Limb (tissue), 2 donors: Measurements from ENCODE around the gene LY6G5B.

Experiments used
- DNase-seq, 2 donors: peaks; one replicate each; pipeline ENCODE4 v3.0.0-alpha.2; 2016; ENCODE audit errors: extremely low spot score in 2 of 2

Gene LY6G5B

GRCh38 chr6:31640612-31641011 is 29.2 kb upstream of the LY6G5B start:
- no peak for DNase-seq

DNA sequence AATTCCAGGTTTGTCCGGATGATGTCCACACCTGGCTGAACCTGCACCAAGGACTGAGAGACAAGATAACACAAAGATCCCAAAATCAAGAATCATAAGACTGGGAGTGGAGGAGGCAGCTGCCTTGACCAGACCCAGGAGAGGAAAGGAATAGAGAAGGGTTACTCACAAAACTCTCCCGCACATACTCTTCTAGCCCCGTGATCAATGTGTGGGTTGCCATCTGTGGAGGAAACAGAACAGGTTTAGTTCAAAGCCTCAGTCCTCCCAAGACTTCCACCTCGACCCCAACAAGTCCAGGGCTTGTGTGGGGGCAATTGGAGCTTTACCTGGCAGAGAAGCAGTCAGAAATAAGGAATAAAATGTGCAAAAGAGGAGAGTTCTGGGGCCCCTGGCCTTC is 28.4 kb upstream of the LY6G5B start:
- no peak for DNase-seq

GRCh38 chr6:31642798-31643570 is 26.8 kb upstream of the LY6G5B start:
- DNase-seq = no peak

- no peak for DNase-seq
Measured at GRCh38 chr6:31643818-31644454, 25.8 kb upstream of the LY6G5B start.

- no peak for DNase-seq
Measured at GRCh38 chr6:31645325-31645724, 24.5 kb upstream of the LY6G5B start.

GRCh38 chr6:31651602-31652191 is 18.1 kb upstream of the LY6G5B start:
- DNase-seq = peak in 1 of 2 donors; percentile 58

DNA sequence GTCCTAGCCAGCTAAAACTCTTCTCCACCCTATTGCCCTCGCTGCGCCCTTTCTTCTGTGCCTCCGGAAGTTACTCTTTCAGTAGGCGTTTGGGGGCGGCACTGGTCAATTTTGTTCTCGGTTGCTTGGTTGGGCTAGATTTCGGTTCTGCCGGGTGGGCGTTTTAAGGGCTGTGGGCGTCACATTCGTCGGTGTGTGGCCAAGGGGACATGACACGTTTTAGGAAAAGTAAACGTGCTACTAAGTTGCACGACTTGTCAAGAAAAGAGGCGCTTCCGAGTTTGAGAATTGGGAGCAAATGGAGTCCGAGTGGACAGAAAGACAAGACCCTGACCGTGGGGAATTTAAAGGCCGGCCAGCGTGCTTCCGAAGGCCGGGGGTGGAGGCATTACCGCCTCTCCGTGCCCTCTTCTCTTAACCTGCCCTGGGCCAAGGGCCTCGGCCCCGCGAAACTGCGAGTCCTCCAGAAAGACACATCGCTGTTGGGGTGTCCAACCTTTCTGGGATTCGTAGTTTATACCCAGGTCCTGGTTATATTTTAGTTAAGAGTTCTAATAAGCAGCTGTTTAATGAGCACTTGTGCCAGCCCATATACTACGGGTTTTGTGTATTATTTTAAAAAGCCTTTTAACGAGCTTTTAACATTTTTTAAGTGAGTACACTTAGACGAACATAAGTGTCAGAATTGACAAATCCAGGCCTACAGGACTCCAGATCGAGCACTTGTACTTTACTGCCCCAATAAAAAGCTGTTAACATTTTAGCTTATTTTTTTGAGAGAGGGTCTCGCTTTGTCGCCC is 16.7 kb upstream of the LY6G5B start:
- no peak for DNase-seq

DNA sequence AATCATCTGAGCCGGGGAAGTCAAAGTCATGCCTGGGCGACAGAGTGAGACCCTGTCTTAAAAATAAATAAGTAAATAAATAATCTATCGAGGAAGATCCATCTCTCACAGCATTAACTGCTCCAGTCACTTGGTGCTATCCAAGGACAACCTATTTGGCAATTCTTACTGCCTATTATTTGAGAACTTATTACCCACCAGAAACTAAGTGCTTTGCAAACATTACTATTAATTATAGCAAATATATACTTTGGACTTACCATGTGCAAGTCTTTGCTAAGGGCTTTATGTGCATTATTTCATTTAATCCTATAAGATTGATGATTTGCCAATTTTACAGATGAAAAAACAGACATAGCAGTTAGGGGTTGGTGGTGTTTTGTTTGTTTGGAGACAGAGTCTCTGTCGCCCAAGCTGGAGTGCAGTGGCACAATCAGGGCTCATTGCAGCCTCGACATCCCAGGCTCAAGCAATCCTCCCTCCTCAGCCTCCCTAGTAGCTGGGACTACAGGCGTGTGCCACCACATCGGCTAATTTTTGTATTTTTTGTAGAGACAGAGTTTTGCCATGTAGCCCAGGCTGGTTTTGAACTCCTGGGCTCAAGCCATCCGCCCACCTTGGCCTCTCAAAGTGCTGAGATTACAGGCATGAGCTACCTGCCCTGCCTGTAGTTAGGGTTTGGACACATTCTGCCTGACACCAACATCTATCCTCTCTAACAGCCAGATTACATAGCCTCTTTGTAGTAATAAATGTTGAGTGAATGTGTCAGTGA is 15.0 kb upstream of the LY6G5B start:
- DNase-seq = no peak

DNA sequence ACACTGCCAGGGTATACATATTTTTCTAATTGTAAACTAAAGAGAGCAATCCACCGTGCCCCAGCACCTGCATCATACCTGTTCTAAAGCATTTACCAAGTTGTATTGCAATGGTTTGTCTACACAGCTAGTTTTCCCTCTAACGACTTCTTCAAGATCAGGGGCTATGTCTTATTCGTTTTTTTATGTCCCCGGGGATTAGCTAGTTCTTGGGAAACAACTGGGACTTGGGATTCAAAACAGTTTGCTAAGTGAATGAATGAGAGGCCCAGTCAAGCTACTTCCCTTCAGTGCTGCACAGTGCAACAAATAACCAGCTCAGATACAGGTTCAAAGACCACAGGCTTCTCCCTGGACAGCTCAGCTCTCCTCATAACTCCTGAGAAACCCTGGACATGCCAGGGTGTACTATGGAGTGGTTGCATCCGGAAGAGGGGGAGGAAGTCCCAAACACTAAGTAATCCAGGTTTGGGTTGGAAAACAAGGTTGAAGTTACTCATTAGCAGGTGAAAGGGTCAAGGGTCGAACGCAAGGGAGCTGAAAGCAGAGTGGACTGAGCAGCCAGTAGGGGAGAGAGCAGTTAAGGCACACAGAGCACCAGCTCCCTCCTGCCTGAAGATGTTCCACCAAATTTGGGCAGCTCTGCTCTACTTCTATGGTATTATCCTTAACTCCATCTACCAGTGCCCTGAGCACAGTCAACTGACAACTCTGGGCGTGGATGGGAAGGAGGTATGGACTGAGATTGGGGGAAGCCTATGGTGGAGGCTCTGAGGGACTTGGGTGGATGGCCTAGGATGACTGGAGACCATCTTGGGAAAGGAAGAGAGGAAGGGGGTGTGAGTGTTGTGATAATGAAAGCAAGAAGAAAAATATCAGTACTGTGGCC is 14.2 kb upstream of the LY6G5B start, which contains the start of gene APOM:
APOM (plus strand) TSS at position 546 of the 889 bp plus-strand sequence; CDS start at position 619, 73 bp downstream.
- no peak for DNase-seq

DNA sequence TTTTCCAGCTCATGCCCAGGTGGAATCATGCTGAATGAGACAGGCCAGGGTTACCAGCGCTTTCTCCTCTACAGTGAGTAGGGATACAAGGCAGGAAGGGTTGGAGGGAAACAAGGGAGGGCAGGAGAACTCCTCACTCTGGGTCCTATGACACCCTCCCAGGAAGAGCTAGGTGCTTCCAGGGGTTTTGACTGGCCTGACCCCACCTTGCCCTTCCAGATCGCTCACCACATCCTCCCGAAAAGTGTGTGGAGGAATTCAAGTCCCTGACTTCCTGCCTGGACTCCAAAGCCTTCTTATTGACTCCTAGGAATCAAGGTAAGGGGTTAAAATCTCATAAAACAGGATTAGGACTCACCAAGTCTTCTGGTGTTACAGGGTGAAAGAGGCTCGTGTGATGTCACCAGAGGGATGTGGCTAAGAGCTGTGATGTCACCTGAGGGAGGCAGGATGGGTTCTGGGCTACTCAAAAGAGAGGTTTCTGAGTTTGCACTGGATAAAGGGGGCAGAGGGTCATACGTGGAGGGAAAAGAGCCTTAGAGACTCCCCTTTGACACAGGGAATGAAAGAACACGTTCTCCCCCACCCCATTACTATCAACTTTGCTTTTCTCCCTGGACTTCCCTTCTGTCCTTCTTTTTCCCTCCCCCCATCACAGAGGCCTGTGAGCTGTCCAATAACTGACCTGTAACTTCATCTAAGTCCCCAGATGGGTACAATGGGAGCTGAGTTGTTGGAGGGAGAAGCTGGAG is 12.2 kb upstream of the LY6G5B start:
- no peak for DNase-seq

- DNase-seq = no peak
Measured at GRCh38 chr6:31658158-31658688, 11.6 kb upstream of the LY6G5B start.

DNA sequence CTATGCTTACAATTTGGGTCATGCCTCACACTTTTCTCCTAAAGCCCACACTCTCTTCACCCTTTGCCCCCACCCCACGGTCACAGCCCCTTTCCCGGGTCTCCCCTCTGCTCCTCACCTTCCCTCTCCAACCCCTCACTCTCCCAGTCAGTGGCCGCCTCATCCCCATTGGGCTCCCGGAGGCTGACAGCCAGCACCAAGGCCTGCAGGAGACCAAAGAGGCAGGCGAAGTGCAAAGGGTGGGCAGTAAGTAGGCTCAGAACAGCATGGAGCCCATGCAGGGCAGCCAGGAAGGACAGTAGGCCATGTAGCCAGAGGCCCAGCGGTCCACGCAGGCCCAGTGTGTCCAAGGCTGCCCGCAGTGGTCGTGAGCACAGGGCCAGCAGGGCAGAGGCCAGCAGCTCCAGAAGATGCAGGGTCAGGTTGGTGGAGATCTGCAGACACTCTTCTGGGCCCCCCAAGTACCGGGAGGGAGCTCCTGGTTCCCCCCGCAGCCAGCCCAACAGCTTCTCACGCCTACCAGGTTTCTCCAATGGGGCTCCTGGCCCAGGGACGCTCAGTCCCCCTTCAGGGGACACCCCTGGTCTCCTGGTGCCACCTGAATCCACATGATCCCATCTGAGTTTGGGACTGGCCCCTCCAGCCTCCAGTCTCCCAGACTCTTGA is 10.7 kb upstream of the LY6G5B start:
- DNase-seq = no peak

- no peak for DNase-seq
Measured at GRCh38 chr6:31659649-31660380, 10.0 kb upstream of the LY6G5B start.

DNA sequence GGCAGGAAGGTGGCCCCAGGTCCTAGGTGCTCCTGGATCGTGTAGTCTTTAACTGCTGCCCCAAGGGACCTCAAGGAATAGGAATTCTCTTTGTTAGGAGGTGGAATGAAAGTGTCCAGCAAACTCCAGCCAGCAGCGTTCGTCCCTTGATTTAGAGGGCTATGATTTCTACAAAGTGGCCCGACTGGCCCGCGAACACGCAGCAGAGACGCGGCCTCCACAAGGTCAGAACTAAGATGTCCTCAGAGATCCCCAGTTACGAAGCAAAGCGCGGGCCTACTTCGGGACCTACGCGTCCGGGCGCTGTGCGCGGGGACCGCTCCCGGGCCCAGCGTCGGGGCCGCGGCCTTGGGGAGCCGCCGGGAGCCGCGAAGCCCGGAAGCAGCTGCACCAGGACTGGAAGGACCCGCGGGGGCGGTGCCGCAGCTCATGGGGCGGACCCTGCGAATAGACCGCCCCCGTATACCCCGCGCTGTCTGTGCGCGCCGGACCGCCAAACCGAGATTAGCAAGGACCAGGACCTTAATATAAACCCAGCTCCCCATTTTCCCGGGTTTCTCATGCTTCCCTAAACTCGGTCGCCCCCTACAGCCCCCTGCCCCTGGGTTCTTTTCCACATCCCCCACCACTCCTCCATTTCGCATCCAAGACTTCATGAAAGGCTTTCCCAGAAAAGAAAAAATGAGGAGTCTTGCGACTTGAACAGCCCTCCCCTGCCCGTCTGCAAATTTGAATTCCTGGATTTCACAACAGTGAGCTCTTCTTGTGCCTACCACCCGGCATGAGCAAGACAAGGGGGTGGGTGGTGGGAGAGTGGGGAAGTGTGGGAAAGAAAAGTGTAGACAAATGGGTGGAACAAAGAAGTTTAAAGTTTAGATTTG is 9.2 kb upstream of the LY6G5B start, which contains the start of gene C6orf47:
C6orf47 (minus strand) TSS at position 398 of the 881 bp plus-strand sequence. CDS start 831 bp downstream, outside the sequence.
- DNase-seq = peak; percentile 89 to 90

- no peak for DNase-seq
Measured at GRCh38 chr6:31661262-31662123, 8.3 kb upstream of the LY6G5B start.
